Lung (tissue), 12 donors: ENCODE data around the gene SULT6B1. TPM values are rescaled to one million over a fixed set of nuclear protein-coding genes. Genes with fewer than 3 reads are reported as not detected.

Experiments
- ATAC-seq: fragments of 200-7000 bp; cut with Tn5 transposase; one replicate; pipeline ENCODE4 v1.9.1; 2020; ENCODE audit warnings: moderate number of reproducible peaks; ENCODE audit not compliant: insufficient read depth, low FRiP score
- DNase-seq, 3 donors: peaks; one replicate each; pipeline ENCODE4 v3.0.0-alpha.2; 2013 to 2017
- H3K27ac ChIP-seq, 2 donors: one replicate each; pipeline ENCODE4 v1.5.1; 2013; ENCODE audit warnings: mild to moderate bottlenecking in 2 of 2, moderate library complexity in 2 of 2, control low read depth in 1 of 2, inconsistent platforms in 1 of 2, low read depth in 1 of 2, low read length in 1 of 2
- H3K27me3 ChIP-seq, 3 donors: one replicate each; pipeline ENCODE4 v1.5.1; 2013; ENCODE audit warnings: low read length in 2 of 3; ENCODE audit not compliant: control insufficient read depth in 3 of 3, insufficient read depth in 3 of 3
- H3K36me3 ChIP-seq, 4 donors: one replicate each; pipeline ENCODE4 v1.5.1; 2013; ENCODE audit warnings: low read length in 4 of 4, mild to moderate bottlenecking in 1 of 4, moderate library complexity in 1 of 4; ENCODE audit not compliant: control insufficient read depth in 4 of 4, insufficient read depth in 4 of 4
- H3K4me1 ChIP-seq, 5 donors: one replicate each; pipeline ENCODE4 v1.5.1; 2013; ENCODE audit warnings: low read length in 5 of 5, mild to moderate bottlenecking in 2 of 5, moderate library complexity in 1 of 5; ENCODE audit not compliant: control insufficient read depth in 5 of 5, insufficient read depth in 5 of 5
- H3K4me3 ChIP-seq: one replicate; pipeline ENCODE4 v1.5.1; 2013; ENCODE audit warnings: mild to moderate bottlenecking, control low read depth, moderate library complexity
- H3K9ac ChIP-seq, 2 donors: one replicate each; pipeline ENCODE4 v1.5.1; 2013; ENCODE audit warnings: low read length in 2 of 2, control low read depth in 1 of 2; ENCODE audit not compliant: insufficient read depth in 1 of 2
- H3K9me3 ChIP-seq, 4 donors: one replicate each; pipeline ENCODE4 v1.5.1; 2013; ENCODE audit warnings: low read length in 3 of 4, mild to moderate bottlenecking in 1 of 4, moderate library complexity in 1 of 4; ENCODE audit not compliant: control insufficient read depth in 4 of 4, insufficient read depth in 3 of 4
- WGBS, 2 donors: extraction: QIAGEN DNeasy Blood & Tissue Kit; methylation state at CpG; one replicate each; pipeline ENCODE4 v1.1.7; 2013; 5-methylcytosine and 5-hydroxymethylcytosine counted together
- polyA plus RNA-seq, 2 donors: library from polyadenylated mRNA; stranded (reverse); fragments of 200-250 nt; gene quantifications; one replicate each; pipeline ENCODE4 v1.2.1, GENCODE V29; 2013
- total RNA-seq, 2 donors: library from RNA; depleted of rRNA in 1 of 2; stranded (reverse); fragments of >200 nt in 1 of 2; gene quantifications; one replicate each; pipeline ENCODE4 v1.2.1, GENCODE V29; 2014 to 2021
- TF ChIP-seq, protein P1 (sequence below): IDR thresholded peaks from 2 replicates; pipeline ENCODE4 v1.5.1; 2012; ENCODE audit warnings: mild to moderate bottlenecking; ENCODE audit errors: control extremely low read depth, extremely low read depth
- donor health status: control.
- donor health status: control.
- donor health status: Bipolar disorder and iron deficiency.
- donor health status: healthy.
- donor health status: DM: yes; HTN: yes; CAD: no.

SULT6B1 gene
- total and polyA plus RNA-seq, 4 donors: not detected

DNA sequence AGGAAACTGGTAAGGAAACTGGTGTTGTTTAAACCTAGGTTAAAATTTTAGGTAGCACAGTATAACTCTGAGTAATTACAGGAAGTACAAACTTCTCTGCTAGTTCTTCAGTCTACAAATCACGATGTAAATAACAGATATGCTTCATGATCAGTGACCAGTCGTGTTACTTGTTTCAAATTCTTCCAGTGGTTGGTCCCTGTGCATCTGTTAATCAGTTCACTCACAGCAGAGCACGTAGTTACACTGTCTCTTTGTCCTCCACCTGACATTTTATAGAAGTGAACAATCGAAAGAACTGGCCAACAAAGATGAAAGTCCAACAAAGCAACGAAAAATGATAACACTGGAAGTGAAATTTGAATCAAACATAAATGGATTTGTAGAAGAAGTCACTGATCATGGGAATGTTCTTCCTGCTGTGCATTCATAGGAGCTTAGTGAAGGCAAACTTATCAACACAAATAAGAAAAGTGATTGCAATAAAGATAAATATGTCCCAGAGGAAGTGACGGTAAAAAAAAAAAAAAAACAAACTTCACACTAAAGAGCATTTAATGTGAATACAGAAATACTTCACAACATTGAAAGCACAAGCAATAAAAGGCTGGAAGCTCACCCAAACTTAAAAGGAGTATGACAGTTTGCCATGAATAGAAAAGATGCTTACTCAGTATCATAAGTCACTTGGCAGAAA, 38.7 kb downstream of the SULT6B1 start:
- Histone ChIP-seq H3K9me3 (no peaks in the 10 kb centered on the region), H3K36me3 (peaks cover 5 to 18% (median 14%) of the 10 kb centered on the region in 4 donors), H3K4me3 (no peak overlapping the region), H3K4me1 (no peaks in the 10 kb centered on the region), H3K9ac (no peak overlapping the region), H3K27me3 (no peaks in the 10 kb centered on the region), H3K27ac (no peak overlapping the region)
- WGBS, 2 donors: 54 to 55% methylated on average over 6 of the region's 6 CpGs
- DNase-seq (no peak), ATAC-seq (no peak)
- TF ChIP-seq, protein P1, sequence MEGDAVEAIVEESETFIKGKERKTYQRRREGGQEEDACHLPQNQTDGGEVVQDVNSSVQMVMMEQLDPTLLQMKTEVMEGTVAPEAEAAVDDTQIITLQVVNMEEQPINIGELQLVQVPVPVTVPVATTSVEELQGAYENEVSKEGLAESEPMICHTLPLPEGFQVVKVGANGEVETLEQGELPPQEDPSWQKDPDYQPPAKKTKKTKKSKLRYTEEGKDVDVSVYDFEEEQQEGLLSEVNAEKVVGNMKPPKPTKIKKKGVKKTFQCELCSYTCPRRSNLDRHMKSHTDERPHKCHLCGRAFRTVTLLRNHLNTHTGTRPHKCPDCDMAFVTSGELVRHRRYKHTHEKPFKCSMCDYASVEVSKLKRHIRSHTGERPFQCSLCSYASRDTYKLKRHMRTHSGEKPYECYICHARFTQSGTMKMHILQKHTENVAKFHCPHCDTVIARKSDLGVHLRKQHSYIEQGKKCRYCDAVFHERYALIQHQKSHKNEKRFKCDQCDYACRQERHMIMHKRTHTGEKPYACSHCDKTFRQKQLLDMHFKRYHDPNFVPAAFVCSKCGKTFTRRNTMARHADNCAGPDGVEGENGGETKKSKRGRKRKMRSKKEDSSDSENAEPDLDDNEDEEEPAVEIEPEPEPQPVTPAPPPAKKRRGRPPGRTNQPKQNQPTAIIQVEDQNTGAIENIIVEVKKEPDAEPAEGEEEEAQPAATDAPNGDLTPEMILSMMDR: no peak

DNA sequence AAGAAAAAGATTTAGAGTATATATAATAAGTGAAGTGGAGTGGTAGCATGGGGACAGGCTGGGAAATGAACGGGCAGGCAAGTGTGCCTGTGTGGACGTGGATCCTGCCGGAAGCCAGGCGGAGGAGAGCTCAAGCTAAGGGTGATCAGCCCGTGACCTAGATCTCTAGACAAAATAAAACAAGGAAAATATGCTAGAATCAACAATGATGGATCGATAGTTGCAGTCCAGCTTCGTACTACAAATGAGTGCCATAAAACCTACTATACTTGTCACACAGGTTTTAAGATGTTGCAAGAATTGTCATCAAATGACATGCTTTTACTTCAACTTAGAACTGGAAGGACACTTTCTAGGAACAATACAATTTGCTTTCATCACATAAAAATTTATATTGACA, 40.1 kb downstream of the SULT6B1 start:
- no peaks in the 10 kb centered on the region for H3K9me3 ChIP-seq
- H3K36me3 ChIP-seq: peaks cover 12 to 21% (median 16%) of the 10 kb centered on the region in 4 donors
- no peaks in the 10 kb centered on the region for H3K27me3 ChIP-seq
- DNase-seq (no peak), ATAC-seq (no peak)
- no peak overlapping the region for H3K4me3 ChIP-seq
- H3K9ac ChIP-seq: no peak overlapping the region
- WGBS, 2 donors: 92 to 95% methylated on average over 7 of the region's 7 CpGs
- H3K4me1 ChIP-seq: no peaks in the 10 kb centered on the region
- TF ChIP-seq, protein P1: no peak
- H3K27ac ChIP-seq: no peak overlapping the region

DNA sequence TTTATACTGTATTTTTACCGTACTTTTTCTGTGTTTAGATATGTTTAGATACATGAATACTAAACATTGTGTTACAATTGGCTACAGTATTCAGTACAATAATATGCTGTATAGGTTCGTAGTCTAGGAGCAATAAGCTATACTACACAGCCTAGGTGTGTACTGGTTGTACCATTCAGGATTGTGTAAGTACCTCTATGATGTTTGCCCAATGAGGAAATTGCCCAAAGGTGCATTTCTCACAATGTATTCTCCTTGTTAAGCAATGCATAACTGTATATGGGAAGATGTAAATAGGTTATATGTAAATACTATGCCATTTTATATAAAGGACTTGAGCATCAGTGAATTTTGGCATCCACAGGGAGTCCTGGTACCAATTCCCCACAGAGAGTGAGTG, 42.4 kb downstream of the SULT6B1 start:
- Histone ChIP-seq H3K27me3 (no peaks in the 10 kb centered on the region), H3K9me3 (no peaks in the 10 kb centered on the region), H3K36me3 (peaks cover 9 to 27% (median 17%) of the 10 kb centered on the region in 4 donors), H3K9ac (no peak overlapping the region), H3K27ac (no peak overlapping the region), H3K4me1 (no peaks in the 10 kb centered on the region), H3K4me3 (no peak overlapping the region)
- DNase-seq: no peak
- no peak for ATAC-seq
- TF ChIP-seq, protein P1: no peak
- 73 to 92% methylated on average over 2 of the region's 2 CpGs for WGBS, 2 donors

DNA sequence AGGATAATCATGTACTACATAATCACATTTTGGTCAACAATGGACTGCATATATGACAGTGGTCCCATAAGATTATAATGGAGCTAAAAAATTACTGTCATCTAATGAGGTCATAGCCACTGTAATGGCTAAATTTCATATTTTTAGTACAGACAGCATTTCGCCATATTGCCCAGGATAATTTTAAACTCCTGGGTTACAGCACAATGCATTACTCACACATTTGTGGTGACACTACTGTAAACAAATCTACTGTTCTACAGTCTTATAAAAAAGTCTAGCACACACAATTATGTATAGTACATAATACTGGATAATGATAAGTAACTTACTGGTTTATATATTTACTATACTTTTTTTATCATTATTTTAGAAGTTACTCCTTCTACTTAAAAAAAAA, 44.5 kb downstream of the SULT6B1 start:
- Histone ChIP-seq H3K9ac (no peak overlapping the region), H3K4me1 (no peaks in the 10 kb centered on the region), H3K9me3 (no peaks in the 10 kb centered on the region), H3K27ac (no peak overlapping the region), H3K27me3 (no peaks in the 10 kb centered on the region), H3K4me3 (no peak overlapping the region), H3K36me3 (peaks cover 12 to 33% (median 25%) of the 10 kb centered on the region in 4 donors)
- TF ChIP-seq, protein P1: no peak
- DNase-seq (no peak), ATAC-seq (no peak)
- 81 to 96% methylated on average over 1 of the region's 1 CpG for WGBS, 2 donors
